HepG2 (cell line): Measurements from ENCODE around the gene MINDY3. TPM values are rescaled to one million over a fixed set of nuclear protein-coding genes. Genes with fewer than 3 reads are reported as not detected.

Experiments used
- CREB1 ChIP-seq, 2 experiments: fragments of 450-650 bp in 1 of 2; IDR thresholded peaks; 2 replicates each; pipeline ENCODE4 v1.6.1; 2016 to 2017; ENCODE audit warnings: control low read depth in 1 of 2, mild to moderate bottlenecking in 1 of 2, missing compliant biosample characterization in 1 of 2, missing genetic modification characterization in 1 of 2
- DMAP1 ChIP-seq: IDR thresholded peaks from 2 replicates; pipeline ENCODE4 v1.6.1; 2016
- ELF4 ChIP-seq: sonication (generic); formaldehyde crosslinking; IDR thresholded peaks from 2 replicates; pipeline ENCODE4 v1.5.0; 2020; ENCODE audit warnings: missing genetic modification reagents, mild to moderate bottlenecking, moderate library complexity, borderline replicate concordance
- HCFC1 ChIP-seq: fragments of 150-350 bp; IDR thresholded peaks from 2 replicates; pipeline ENCODE4 v1.6.1; 2014; ENCODE audit warnings: low read depth, low read length
- MTF2 ChIP-seq: sonication (generic); formaldehyde crosslinking; IDR thresholded peaks from 2 replicates; pipeline ENCODE4 v1.5.0; 2020; ENCODE audit warnings: missing genetic modification reagents, borderline replicate concordance
- RBM22 ChIP-seq: fragments of 200-400 bp; formaldehyde crosslinking; optimal IDR thresholded peaks from 2 replicates; pipeline ENCODE3; 2017; ENCODE audit warnings: mild to moderate bottlenecking, low read length, moderate library complexity
- REPIN1 ChIP-seq: sonication (generic); formaldehyde crosslinking; IDR thresholded peaks from 2 replicates; pipeline ENCODE4 v1.8.0; 2022; ENCODE audit warnings: missing genetic modification reagents, low read depth, mild to moderate bottlenecking, borderline replicate concordance
- RFXAP ChIP-seq: sonication (generic); formaldehyde crosslinking; IDR thresholded peaks from 2 replicates; pipeline ENCODE4 v1.4.0; 2020; ENCODE audit warnings: missing genetic modification reagents, borderline replicate concordance
- SETDB1 ChIP-seq: sonication (generic); formaldehyde crosslinking; IDR thresholded peaks from 2 replicates; pipeline ENCODE4 v1.5.1; 2020; ENCODE audit warnings: missing genetic modification reagents, mild to moderate bottlenecking, borderline replicate concordance
- SKIL ChIP-seq: sonication (generic); formaldehyde crosslinking; IDR thresholded peaks from 2 replicates; pipeline ENCODE4 v1.8.0; 2022; ENCODE audit warnings: missing genetic modification reagents, mild to moderate bottlenecking, moderate library complexity, borderline replicate concordance
- TEAD3 ChIP-seq: optimal IDR thresholded peaks from 2 replicates; pipeline ENCODE3; 2016; ENCODE audit warnings: borderline replicate concordance
- ZBTB26 ChIP-seq: IDR thresholded peaks from 2 replicates; pipeline ENCODE4 v1.6.1; 2016; ENCODE audit warnings: missing compliant biosample characterization, missing genetic modification reagents, borderline replicate concordance
- ZNF18 ChIP-seq: sonication (generic); formaldehyde crosslinking; IDR thresholded peaks from 2 replicates; pipeline ENCODE4 v1.8.0; 2022; ENCODE audit warnings: mild to moderate bottlenecking, missing genetic modification reagents; ENCODE audit not compliant: insufficient replicate concordance
- ZNF251 ChIP-seq: sonication (generic); formaldehyde crosslinking; IDR thresholded peaks from 2 replicates; pipeline ENCODE4 v1.9.0; 2021; ENCODE audit warnings: mild to moderate bottlenecking, missing genetic modification reagents
- ZNF33A ChIP-seq: sonication (generic); formaldehyde crosslinking; IDR thresholded peaks from 2 replicates; pipeline ENCODE4 v1.5.1; 2020; ENCODE audit warnings: missing genetic modification reagents, mild to moderate bottlenecking, moderate library complexity, borderline replicate concordance
- ZNF567 ChIP-seq: sonication (generic); formaldehyde crosslinking; IDR thresholded peaks from 2 replicates; pipeline ENCODE4 v1.8.1; 2023; ENCODE audit warnings: mild to moderate bottlenecking, missing genetic modification reagents, borderline replicate concordance
- ZNF784 ChIP-seq: sonication (generic); formaldehyde crosslinking; IDR thresholded peaks from 2 replicates; pipeline ENCODE4 v1.5.1; 2020; ENCODE audit warnings: missing genetic modification reagents, mild to moderate bottlenecking, borderline replicate concordance
- polyA plus RNA-seq, 8 experiments: library from polyadenylated mRNA; depleted of rRNA in 3 of 8; stranded (reverse) in 7 of 8; unstranded in 1 of 8; fragments of >200 nt; fragmentation: Illumina TruSeq in 4 of 8; extraction: Trizol in 4 of 8; gene quantifications; 2 replicates each; pipeline versions ENCODE4 v1.2.1 to v1.2.3, GENCODE V29; 2011 to 2016; ENCODE audit warnings: low read depth in 4 of 8, missing spikeins in 1 of 8, mixed read lengths in 1 of 8; ENCODE audit not compliant: insufficient read depth in 1 of 8
- total RNA-seq, 5 experiments: library from RNA; depleted of rRNA; stranded (reverse); fragments of >200 nt; fragmentation: Illumina TruSeq; extraction: Trizol; gene quantifications; 2 replicates each; pipeline ENCODE4 v1.2.3, GENCODE V29; 2016; ENCODE audit warnings: low read depth in 1 of 5
- TF ChIP-seq, protein P1 (sequence below): fragments of 450-650 bp; IDR thresholded peaks from 2 replicates; pipeline ENCODE4 v1.6.1; 2016
- TF ChIP-seq, protein P2 (sequence below): sonication (generic); formaldehyde crosslinking; IDR thresholded peaks from 2 replicates; pipeline ENCODE4 v1.5.0; 2020; ENCODE audit warnings: missing genetic modification reagents

MINDY3 gene
- total and polyA plus RNA-seq, 2 of the 13 experiments (the other 11 are each of a cell fraction or from before 2014, with no cell fraction given): 6.4 to 17.5 TPM

DNA sequence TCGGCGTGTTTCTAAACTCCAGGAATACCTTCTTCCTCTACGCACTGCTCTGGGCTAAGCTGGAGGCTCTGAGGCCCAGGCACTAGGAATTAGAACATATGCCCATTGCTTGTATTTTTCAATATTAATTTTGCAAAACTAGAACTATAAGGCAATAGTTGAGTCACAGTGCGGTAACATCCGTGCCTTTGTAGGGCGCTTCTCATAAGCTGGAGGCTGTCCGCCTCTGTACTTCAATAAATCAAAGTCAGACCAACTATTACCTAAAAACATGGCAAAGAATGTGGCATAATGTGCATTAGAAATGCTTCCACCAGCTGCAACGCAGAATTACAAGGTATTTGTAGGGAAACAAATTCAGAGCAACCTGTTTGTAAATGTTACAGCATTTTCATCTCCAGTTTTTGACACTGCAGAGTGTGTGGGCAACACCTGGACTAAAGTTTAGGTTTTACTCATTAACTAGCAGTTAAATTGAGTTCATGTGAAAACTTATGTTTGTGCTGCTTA lies 440 bp upstream of the MINDY3 start (continued):
- TF ChIP-seq ZNF784 (CRISPR knock-in tag) (no peak), SKIL (CRISPR knock-in tag) (no peak), CREB1 (IDR thresholded peaks at IDR 0.05) (no peak), CREB1 (CRISPR knock-in tag; IDR thresholded peaks at IDR 0.05) (peak; percentile 8; the same call in 1 of the 2 replicates), TEAD3 (peak; percentile 14), HCFC1 (no peak), DMAP1 (peak; percentile 39; the same call in 1 of the 2 replicates), ZNF251 (CRISPR knock-in tag) (no peak), ZNF18 (CRISPR knock-in tag) (no peak), ELF4 (peak; percentile 26; the same call in 1 of the 2 replicates), RFXAP (CRISPR knock-in tag) (no peak), ZNF33A (no peak), SETDB1 (peak; percentile 12; the same call in 1 of the 2 replicates), REPIN1 (CRISPR knock-in tag) (no peak), MTF2 (CRISPR knock-in tag) (0 out of 2 replicates have a peak, but pooled peaks have one; percentile 11), ZNF567 (CRISPR knock-in tag) (no peak), ZBTB26 (0 out of 2 replicates have a peak, but pooled peaks have one; percentile 25), RBM22 (no peak)
- TF ChIP-seq, protein P1, sequence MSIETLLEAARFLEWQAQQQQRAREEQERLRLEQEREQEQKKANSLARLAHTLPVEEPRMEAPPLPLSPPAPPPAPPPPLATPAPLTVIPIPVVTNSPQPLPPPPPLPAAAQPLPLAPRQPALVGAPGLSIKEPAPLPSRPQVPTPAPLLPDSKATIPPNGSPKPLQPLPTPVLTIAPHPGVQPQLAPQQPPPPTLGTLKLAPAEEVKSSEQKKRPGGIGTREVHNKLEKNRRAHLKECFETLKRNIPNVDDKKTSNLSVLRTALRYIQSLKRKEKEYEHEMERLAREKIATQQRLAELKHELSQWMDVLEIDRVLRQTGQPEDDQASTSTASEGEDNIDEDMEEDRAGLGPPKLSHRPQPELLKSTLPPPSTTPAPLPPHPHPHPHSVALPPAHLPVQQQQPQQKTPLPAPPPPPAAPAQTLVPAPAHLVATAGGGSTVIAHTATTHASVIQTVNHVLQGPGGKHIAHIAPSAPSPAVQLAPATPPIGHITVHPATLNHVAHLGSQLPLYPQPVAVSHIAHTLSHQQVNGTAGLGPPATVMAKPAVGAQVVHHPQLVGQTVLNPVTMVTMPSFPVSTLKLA: no peak
- TF ChIP-seq, protein P2, sequence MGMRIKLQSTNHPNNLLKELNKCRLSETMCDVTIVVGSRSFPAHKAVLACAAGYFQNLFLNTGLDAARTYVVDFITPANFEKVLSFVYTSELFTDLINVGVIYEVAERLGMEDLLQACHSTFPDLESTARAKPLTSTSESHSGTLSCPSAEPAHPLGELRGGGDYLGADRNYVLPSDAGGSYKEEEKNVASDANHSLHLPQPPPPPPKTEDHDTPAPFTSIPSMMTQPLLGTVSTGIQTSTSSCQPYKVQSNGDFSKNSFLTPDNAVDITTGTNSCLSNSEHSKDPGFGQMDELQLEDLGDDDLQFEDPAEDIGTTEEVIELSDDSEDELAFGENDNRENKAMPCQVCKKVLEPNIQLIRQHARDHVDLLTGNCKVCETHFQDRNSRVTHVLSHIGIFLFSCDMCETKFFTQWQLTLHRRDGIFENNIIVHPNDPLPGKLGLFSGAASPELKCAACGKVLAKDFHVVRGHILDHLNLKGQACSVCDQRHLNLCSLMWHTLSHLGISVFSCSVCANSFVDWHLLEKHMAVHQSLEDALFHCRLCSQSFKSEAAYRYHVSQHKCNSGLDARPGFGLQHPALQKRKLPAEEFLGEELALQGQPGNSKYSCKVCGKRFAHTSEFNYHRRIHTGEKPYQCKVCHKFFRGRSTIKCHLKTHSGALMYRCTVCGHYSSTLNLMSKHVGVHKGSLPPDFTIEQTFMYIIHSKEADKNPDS: no peak
